ENCODE results near the gene MLH3. TPM values are rescaled to one million over a fixed set of nuclear protein-coding genes. Genes with fewer than 3 reads are reported as not detected.
A peak's percentile ranks its signal among the peaks of the same experiment; 100 is the strongest.
"Not testable (repeated sequence)": the region's sequence is repeated elsewhere in the genome, so short reads cannot be mapped to it uniquely, and the experiment has no call there.

The MLH3 gene
- total RNA-seq, 2 experiments from 2014 or later = 17.3 to 18.5 TPM

DNA sequence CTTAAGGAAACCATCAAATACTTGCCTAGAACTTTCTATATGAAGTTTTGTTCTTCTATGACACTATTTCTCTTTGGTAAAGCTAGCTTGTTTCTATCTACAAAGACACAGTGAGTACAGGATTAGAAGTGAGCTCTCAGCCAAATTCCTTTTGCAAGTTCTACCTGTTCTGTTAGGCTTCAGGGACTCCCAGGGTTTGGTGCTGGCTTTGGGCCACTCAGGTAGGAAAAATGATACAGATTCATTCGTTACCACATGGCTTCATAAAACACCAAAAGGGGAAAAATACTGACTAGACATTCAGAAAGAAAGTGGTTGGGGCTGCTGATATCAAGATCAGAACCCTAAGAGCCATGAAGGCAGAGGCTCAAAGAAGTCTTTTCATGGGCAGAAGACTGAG is 32.0 kb upstream of the MLH3 start:
- H3K4me1 Mint-ChIP-seq (ENCODE audit: low read depth) = no peaks in the 10 kb centered on the region
- DNase-seq = no peak
- H3K27ac Mint-ChIP-seq = no peak overlapping the region
- CTCF ChIA-PET = interaction anchor here (1.4 kb wide), 1 partner anchor 136 kb away, joined by 3 read pairs; no protein-coding TSS in a partner anchor
- H3K36me3 Mint-ChIP-seq (ENCODE audit: low read depth) = peaks cover 13% of the 10 kb centered on the region
- H3K27me3 Mint-ChIP-seq (ENCODE audit: low read depth) = no peaks in the 10 kb centered on the region
- no peaks in the 10 kb centered on the region for H3K9me3 Mint-ChIP-seq
- no peak overlapping the region for H3K4me3 Mint-ChIP-seq
- intact Hi-C loops (cut with micrococcal nuclease) = no loop called here

DNA sequence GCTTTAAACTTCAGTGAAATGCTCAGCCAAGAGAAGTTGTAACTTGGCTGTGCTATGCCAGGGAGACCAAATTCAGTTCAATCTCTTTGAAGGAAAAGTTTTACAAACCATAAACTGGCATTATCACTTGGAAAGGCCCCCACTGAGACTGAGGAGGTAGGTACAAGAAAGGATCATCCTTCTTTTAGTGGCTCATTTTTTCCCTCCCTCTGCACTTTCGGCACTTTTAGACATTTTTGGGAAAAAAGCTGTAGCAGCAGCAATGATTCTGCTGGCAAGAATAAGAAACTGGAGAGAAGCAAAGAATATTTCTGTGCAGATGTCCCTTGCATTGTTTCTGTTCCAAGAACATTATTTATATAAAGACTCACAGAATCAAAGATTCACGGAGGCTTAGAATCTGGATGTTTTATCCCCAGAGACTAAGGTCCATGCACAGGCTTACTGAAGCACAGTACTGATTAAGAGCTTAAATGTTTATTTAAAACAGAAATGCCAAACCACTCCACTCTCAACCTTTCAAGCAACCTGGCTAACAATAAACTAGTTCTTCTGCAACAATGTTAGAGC is 30.5 kb upstream of the MLH3 start:
- intact Hi-C loops (cut with micrococcal nuclease) = no loop called here
- Mint-ChIP-seq H3K9me3 (no peaks in the 10 kb centered on the region), H3K4me3 (no peak overlapping the region), H3K4me1 (ENCODE audit: low read depth) (no peaks in the 10 kb centered on the region), H3K27me3 (ENCODE audit: low read depth) (no peaks in the 10 kb centered on the region), H3K27ac (no peak overlapping the region), H3K36me3 (ENCODE audit: low read depth) (peaks cover 9% of the 10 kb centered on the region)
- CTCF ChIA-PET = no interaction called here
- DNase-seq = no peak

DNA sequence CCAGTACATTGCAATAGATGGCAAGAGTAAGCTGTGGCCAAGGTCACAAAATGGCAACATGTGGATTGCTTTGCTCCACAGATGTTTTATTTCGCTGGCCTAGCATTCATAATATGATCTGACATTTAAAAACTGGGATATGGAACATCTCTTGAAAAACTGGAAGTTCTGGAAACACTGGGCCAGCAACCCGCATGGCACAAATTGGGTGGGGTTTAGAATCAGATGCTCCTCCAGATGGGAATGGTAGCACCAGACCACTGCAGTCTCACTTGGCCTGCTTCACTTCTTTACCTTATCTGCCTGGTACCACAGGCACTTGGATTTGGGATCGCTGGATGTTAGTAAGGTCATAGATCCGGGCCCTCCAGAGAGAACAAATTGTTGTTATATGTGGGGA is 28.3 kb upstream of the MLH3 start:
- no peak overlapping the region for H3K27ac Mint-ChIP-seq
- no peak for DNase-seq
- CTCF ChIA-PET = interaction anchor here (0.6 to 2.7 kb wide), 3 partner anchors 8 to 1352 kb away, joined by 3 to 15 read pairs (median 6); no protein-coding TSS in a partner anchor
- no peaks in the 10 kb centered on the region for H3K4me1 Mint-ChIP-seq (ENCODE audit: low read depth)
- intact Hi-C loops (cut with micrococcal nuclease) = no loop called here
- no peaks in the 10 kb centered on the region for H3K9me3 Mint-ChIP-seq
- H3K36me3 Mint-ChIP-seq (ENCODE audit: low read depth) = peaks cover 3% of the 10 kb centered on the region
- H3K27me3 Mint-ChIP-seq (ENCODE audit: low read depth) = no peaks in the 10 kb centered on the region
- no peak overlapping the region for H3K4me3 Mint-ChIP-seq

DNA sequence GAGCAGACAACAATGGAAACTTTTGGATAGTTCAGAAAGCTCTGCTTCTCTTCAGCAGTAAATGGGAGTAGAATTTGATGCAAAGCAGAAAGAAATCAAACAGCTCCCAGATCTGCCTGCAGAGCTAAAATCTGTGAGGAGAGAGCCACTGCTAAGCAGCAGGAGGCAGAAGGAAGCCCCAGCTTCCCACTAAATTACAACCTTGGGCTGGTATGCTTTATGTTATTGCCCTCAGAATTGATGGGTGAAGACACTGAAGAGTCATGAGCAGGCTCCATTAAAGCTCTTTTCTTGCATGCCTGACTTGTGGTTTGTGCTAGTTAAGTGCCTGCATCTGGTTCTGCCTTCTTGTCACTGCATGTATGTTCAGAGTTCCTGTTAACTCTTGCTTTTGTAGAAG is 26.5 kb upstream of the MLH3 start:
- Mint-ChIP-seq H3K4me1 (ENCODE audit: low read depth) (no peaks in the 10 kb centered on the region), H3K27ac (no peak overlapping the region), H3K36me3 (ENCODE audit: low read depth) (peaks cover 3% of the 10 kb centered on the region), H3K9me3 (no peaks in the 10 kb centered on the region), H3K27me3 (ENCODE audit: low read depth) (no peaks in the 10 kb centered on the region), H3K4me3 (no peak overlapping the region)
- no peak for DNase-seq
- CTCF ChIA-PET = interaction anchor here (0.6 to 2.7 kb wide), 2 partner anchors 10 to 272 kb away, joined by 3 to 15 read pairs; no protein-coding TSS in a partner anchor
- intact Hi-C loops (cut with micrococcal nuclease) = no loop called here

DNA sequence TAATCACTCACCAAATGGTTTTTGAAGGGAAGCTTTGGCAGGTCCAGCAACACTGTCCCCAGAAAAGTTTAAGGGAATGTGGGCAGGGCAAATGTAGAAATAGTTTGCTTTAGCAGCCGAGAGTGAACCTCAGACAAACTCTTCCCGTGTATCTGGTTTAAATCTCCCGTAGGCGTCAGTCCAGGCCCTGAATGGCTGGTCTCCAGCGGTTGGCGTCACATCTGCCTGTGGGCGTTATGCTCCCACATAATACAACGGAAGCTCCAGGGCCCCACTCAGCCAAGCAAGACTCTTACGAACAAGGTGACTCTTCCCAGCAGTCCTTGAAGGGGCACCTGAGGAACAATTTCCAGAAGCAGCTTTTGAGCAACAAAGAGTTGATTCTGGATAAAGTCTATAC is 19.1 kb upstream of the MLH3 start:
- CTCF ChIA-PET = interaction anchor here (0.5 to 0.9 kb wide), 2 partner anchors 9 to 244 kb away, joined by 3 read pairs; no protein-coding TSS in a partner anchor
- Mint-ChIP-seq H3K27ac (no peak overlapping the region), H3K4me1 (ENCODE audit: low read depth) (peaks cover 2% of the 10 kb centered on the region), H3K4me3 (peak overlapping the region; percentile 11), H3K9me3 (no peaks in the 10 kb centered on the region), H3K27me3 (ENCODE audit: low read depth) (no peaks in the 10 kb centered on the region), H3K36me3 (ENCODE audit: low read depth) (no peaks in the 10 kb centered on the region)
- intact Hi-C loops (cut with micrococcal nuclease) = no loop called here
- no peak for DNase-seq

DNA sequence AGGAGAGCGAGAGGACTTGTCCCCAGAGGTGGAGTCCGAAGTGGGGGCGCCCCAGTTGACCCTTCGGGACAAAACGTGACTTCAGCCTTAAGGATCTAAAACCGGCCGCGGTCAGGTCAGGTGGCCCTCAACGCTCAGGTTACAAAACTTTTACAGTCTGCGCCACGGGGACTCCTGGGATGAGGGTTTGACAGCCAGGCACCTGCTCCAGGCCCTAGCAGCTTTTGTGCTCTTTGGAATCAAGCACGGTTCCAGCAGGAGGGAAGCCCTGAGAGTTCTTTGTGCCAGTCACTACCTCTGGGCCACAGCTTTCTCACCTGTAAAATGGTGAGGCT is 18.5 kb upstream of the MLH3 start:
- CTCF ChIA-PET = interaction anchor here (0.5 to 1.2 kb wide), 5 partner anchors 10 to 244 kb away, joined by 3 to 5 read pairs (median 4); no protein-coding TSS in a partner anchor
- DNase-seq = no peak
- Mint-ChIP-seq H3K4me3 (no peak overlapping the region), H3K27me3 (ENCODE audit: low read depth) (no peaks in the 10 kb centered on the region), H3K27ac (no peak overlapping the region), H3K4me1 (ENCODE audit: low read depth) (peaks cover 2% of the 10 kb centered on the region), H3K9me3 (no peaks in the 10 kb centered on the region), H3K36me3 (ENCODE audit: low read depth) (no peaks in the 10 kb centered on the region)
- intact Hi-C loops (cut with micrococcal nuclease) = loop anchor here (2.0 kb wide), 2 partner anchors 107 to 577 kb away; partner anchors contain the start of genes ISCA2, NPC2 and TMED10

DNA sequence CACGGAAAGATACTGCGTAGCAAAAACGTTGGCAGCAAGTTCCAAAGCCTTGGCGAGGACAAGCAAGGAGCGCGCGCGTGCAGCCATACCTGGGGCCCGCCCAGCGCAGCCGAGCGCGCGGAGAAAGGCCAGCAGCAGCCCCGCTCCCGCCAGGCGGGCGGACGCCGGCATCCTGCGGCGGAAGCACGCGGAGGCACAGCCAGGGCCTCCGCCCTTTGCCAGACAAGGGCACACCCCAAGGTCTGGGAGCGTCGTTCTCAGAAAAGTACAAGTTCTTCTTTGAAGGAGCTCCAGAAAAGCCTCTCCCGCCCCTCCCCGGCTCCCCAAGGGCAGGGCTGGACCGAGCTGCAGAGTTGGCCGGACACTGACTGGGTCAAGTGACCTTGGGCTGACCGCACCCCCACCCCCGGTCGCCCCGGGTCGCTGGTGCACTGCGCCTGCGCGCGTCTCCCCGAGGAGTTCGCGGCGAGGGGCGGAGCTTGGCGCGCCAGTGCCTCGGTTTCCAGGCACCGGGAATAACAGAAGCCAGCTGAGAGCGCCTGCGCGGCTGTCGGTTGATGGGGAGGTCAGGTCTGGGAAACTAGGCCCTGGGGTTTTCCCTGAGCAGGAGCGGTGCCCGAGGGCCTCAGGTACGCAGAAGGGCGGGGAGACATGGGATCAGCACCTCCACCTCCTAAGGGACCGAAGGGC is 18.0 kb upstream of the MLH3 start, which contains the start of gene ZC2HC1C:
Gene ZC2HC1C (plus strand): TSS at position 521 of the 690 bp plus-strand sequence. CDS start 933 bp downstream, outside the sequence.
- Mint-ChIP-seq H3K27ac (no peak within 1 kb of the TSS), H3K9me3 (no peaks in the 10 kb centered on the region), H3K27me3 (ENCODE audit: low read depth) (no peaks in the 10 kb centered on the region), H3K4me1 (ENCODE audit: low read depth) (peaks cover 5% of the 10 kb centered on the region), H3K36me3 (ENCODE audit: low read depth) (no peaks in the 10 kb centered on the region), H3K4me3 (peak within 1 kb of the TSS; percentile 11)
- intact Hi-C loops (cut with micrococcal nuclease) = loop anchor here (2.0 kb wide), 2 partner anchors 108 to 576 kb away; partner anchors contain the start of genes ISCA2, NPC2 and TMED10
- CTCF ChIA-PET = interaction anchor here (0.6 to 1.2 kb wide), 4 partner anchors 19 to 163 kb away, joined by 3 to 5 read pairs (median 4); no protein-coding TSS in a partner anchor
- DNase-seq = peak; percentile 65

DNA sequence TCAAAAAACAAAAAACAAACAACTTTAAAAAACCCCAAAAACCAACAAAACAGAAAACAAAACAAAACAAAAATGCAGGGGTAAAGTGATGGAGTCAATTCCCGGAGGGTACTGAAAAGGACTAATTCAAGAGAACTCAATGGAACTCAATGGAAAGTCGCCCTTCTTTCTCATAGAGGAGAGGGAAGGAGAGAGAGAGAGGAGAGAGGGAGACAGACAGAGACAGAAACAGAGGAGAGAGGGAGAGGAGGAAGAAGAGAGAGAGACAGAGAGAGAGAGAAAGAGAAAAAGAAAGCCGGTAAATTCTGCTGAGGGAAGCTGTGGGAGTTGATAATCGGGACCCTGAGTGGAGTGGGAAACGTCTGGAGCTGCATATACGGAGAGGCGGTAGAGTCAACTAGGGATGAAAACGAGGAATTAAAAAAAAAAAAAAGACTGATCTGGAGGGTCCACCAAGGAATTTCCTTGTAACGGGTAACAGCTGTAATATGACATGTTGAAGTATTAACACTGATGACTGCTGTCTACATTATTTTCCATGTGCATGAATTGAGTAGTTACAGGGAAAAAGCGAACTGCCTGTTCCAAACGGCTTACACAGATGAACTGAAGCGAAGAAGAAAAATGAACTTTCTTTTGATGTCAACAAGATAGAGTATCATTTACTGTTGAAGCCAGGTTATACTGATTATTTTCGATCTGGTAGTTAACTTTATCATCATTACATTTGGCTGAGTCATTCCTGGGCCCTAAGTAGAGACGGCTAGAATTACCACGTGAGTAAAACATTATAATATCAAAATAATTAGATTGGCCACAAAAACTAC is 17.2 kb upstream of the MLH3 start:
- intact Hi-C loops (cut with micrococcal nuclease) = loop anchor here (2.0 kb wide), 2 partner anchors 108 to 576 kb away; partner anchors contain the start of genes ISCA2, NPC2 and TMED10
- Mint-ChIP-seq H3K4me1 (ENCODE audit: low read depth) (peaks cover 8% of the 10 kb centered on the region), H3K27ac (no peak overlapping the region), H3K9me3 (no peaks in the 10 kb centered on the region), H3K36me3 (ENCODE audit: low read depth) (peaks cover 2% of the 10 kb centered on the region), H3K4me3 (no peak overlapping the region), H3K27me3 (ENCODE audit: low read depth) (no peaks in the 10 kb centered on the region)
- CTCF ChIA-PET = interaction anchor here (0.6 to 1.1 kb wide), 3 partner anchors 57 to 419 kb away, joined by 3 to 4 read pairs (median 3); no protein-coding TSS in a partner anchor
- DNase-seq = no peak

DNA sequence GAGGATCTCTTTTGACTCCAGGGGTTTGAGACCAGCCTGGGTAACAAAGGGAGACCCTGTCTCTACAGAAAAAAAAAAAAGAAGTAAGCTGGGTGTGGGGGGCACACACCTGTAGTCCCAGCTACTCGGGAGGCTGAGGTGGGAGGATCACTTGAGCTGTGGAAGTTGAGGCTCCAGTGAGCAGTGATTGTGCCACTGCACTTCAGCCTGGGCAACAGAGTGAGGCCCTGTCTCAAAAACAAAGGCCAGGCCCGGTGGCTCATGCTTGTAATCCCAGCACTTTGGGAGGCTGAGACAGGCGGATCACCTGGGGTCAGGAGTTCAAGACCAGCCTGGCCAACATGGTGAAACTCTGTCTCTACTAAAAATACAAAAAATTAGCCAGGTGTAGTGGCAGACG is 16.5 kb upstream of the MLH3 start:
- not testable (repeated sequence) for H3K36me3 Mint-ChIP-seq (ENCODE audit: low read depth); H3K9me3 Mint-ChIP-seq; H3K27me3 Mint-ChIP-seq (ENCODE audit: low read depth); H3K27ac Mint-ChIP-seq; H3K4me1 Mint-ChIP-seq (ENCODE audit: low read depth); DNase-seq; H3K4me3 Mint-ChIP-seq
- intact Hi-C loops (cut with micrococcal nuclease) = loop anchor here (2.0 kb wide), 2 partner anchors 109 to 575 kb away; partner anchors contain the start of genes ISCA2, NPC2 and TMED10
- CTCF ChIA-PET = interaction anchor here (0.9 to 1.1 kb wide), 2 partner anchors 56 to 420 kb away, joined by 3 to 4 read pairs; no protein-coding TSS in a partner anchor

DNA sequence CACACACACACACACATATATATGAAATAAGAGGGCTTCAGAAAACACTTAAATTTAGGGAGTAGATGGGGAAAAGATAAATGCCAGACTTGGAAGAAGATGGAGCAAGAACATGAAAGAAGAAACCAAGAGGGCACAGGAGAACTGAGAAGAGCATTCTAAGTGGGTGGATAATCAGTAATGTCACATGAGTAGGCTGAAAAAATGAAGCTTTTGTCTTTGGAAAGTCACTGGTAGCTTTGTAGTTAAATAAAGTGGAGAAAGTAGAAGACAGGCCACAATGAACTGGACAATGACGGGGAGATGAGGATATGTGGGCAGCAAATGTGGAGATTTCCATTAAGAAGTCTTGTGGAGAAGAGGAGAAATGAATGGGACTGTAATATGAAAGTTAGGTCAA is 15.9 kb upstream of the MLH3 start:
- Mint-ChIP-seq H3K36me3 (ENCODE audit: low read depth) (peaks cover 3% of the 10 kb centered on the region), H3K4me3 (no peak overlapping the region), H3K27me3 (ENCODE audit: low read depth) (no peaks in the 10 kb centered on the region), H3K4me1 (ENCODE audit: low read depth) (peaks cover 10% of the 10 kb centered on the region), H3K9me3 (no peaks in the 10 kb centered on the region), H3K27ac (no peak overlapping the region)
- CTCF ChIA-PET = no interaction called here
- no peak for DNase-seq
- intact Hi-C loops (cut with micrococcal nuclease) = no loop called here

DNA sequence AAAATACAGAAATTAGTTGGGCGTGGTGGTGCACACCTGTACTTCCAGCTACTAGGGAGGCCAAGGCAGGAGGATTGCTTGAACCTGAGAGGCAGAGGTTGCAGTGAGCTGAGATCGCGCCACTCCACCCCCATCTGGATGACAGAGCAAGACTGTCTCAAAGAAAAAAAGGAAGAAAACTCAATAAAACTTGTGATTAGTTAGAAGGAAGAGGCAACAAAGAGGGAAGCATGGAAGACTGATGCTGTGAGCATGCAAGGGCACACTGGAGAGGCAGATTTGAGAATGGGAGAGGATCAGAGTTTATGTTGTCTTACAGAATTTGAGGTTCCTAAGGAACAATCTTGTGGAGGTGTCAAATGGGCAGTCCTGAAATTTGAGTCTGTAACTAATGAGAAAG is 15.4 kb upstream of the MLH3 start:
- DNase-seq = no peak
- Mint-ChIP-seq H3K4me1 (ENCODE audit: low read depth) (peaks cover 11% of the 10 kb centered on the region), H3K27ac (no peak overlapping the region), H3K27me3 (ENCODE audit: low read depth) (no peaks in the 10 kb centered on the region), H3K36me3 (ENCODE audit: low read depth) (peaks cover 4% of the 10 kb centered on the region), H3K4me3 (no peak overlapping the region), H3K9me3 (no peaks in the 10 kb centered on the region)
- CTCF ChIA-PET = no interaction called here
- intact Hi-C loops (cut with micrococcal nuclease) = no loop called here

DNA sequence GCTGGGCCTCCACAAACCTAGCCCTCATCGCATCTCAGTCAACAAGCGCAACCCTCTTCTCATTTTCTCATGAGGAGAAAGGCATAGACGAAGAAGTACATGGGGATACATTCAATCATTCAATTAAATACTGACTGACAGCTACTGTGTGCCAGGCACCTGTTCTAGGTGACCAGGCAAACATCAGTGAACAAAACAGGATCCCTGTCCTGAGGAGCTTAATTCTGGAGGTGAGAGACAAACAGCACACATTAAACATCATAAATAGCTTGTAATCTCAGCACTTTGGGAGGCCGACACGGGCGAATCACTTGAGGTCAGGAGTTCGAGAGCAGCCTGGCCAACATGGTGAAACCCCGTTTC is 12.9 kb upstream of the MLH3 start:
- H3K27ac Mint-ChIP-seq = peak overlapping the region; percentile 94
- peak overlapping the region; percentile 99 for H3K4me3 Mint-ChIP-seq
- H3K9me3 Mint-ChIP-seq = no peaks in the 10 kb centered on the region
- H3K36me3 Mint-ChIP-seq (ENCODE audit: low read depth) = peaks cover 24% of the 10 kb centered on the region
- DNase-seq = no peak
- CTCF ChIA-PET = interaction anchor here (0.6 to 2.7 kb wide), 5 partner anchors 24 to 233 kb away, joined by 3 to 14 read pairs (median 8); no protein-coding TSS in a partner anchor
- H3K4me1 Mint-ChIP-seq (ENCODE audit: low read depth) = peaks cover 23% of the 10 kb centered on the region
- intact Hi-C loops (cut with micrococcal nuclease) = loop anchor here (1.0 to 5.0 kb wide), 4 partner anchors 13 to 363 kb away; partner anchors contain the start of genes EIF2B2, JDP2 and MLH3
- no peaks in the 10 kb centered on the region for H3K27me3 Mint-ChIP-seq (ENCODE audit: low read depth)

All from activated naive CD4-positive, alpha-beta T cell treated with anti-CD3 and anti-CD28 coated beads for 36 hours (primary cell).